Measurements from ENCODE around the gene ARHGAP24.

Gene ARHGAP24

GRCh38 chr4:85474818-85475630 lies at the start of gene ARHGAP24:
Gene ARHGAP24 (plus strand): TSS chr4:85475150.
- H3K4me3 ChIP-seq (ENCODE audit: low read depth, low read length), result peak within 1 kb of the TSS; percentile 60
- TF ChIP-seq CTCF (IDR thresholded peaks at IDR 0.05; ENCODE audit: low read depth, low read length, missing control alignments), result no peak
- DNase-seq (ENCODE audit: low read depth), result peak; percentile 93
- in situ Hi-C loops (cut with HindIII; ENCODE audit: low sequenced_read_pairs), result no loop called here

DNA sequence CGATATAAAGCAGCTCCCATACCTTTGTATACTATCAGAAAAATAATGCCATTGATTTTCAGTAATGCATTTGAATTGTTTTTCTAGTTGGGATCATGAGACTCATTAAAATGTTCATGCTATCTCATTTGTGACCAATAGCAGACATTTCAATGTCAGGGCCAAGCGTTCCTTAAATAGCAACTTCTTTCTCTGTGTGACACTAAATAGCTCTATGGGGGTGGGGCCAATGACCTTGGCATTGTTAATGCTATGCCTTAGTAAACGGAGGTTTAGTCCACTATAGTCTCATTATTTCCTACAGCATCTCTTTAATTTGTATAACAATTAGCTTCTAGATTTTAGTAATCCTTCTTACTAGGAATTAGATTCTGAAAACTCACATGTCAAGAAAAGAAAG lies 48.6 kb upstream of the ARHGAP24 start:
- in situ Hi-C loops (cut with HindIII; ENCODE audit: low sequenced_read_pairs), result no loop called here
- no peak for TF ChIP-seq CTCF (IDR thresholded peaks at IDR 0.05; ENCODE audit: low read depth, low read length, missing control alignments)
- no peak for DNase-seq (ENCODE audit: low read depth)
- no peak overlapping the region for H3K4me3 ChIP-seq (ENCODE audit: low read depth, low read length)

- in situ Hi-C loops (cut with HindIII; ENCODE audit: low sequenced_read_pairs), result no loop called here
- H3K4me3 ChIP-seq (ENCODE audit: low read depth, low read length), result no peak overlapping the region
- TF ChIP-seq CTCF (IDR thresholded peaks at IDR 0.05; ENCODE audit: low read depth, low read length, missing control alignments), result no peak
- DNase-seq (ENCODE audit: low read depth), result no peak
These were observed 47.8 kb upstream of the ARHGAP24 start for GRCh38 chr4:85427123-85427522.

- no peak for DNase-seq (ENCODE audit: low read depth)
- no peak for TF ChIP-seq CTCF (IDR thresholded peaks at IDR 0.05; ENCODE audit: low read depth, low read length, missing control alignments)
- in situ Hi-C loops (cut with HindIII; ENCODE audit: low sequenced_read_pairs), result no loop called here
- no peak overlapping the region for H3K4me3 ChIP-seq (ENCODE audit: low read depth, low read length)
These were observed 44.7 kb upstream of the ARHGAP24 start for GRCh38 chr4:85430226-85430625.

DNA sequence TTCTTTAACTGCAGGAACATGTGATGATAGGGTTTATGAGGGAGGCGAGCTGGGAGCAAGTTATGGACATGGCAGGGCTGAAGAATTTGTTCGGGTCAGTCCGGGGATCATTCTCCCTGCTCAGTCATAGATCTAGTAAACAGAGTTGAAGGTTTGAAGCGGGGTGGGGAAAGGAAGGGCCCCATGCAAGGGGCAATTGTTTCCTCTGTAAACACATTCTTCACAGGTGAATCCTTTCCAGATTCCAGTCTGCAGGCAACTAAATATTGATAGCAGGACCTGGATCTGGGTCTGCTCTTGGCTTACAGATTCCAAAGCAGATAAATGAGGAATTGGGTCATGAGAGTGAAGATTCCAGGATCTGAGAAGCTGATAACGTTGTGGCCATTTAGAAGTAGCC lies 44.3 kb upstream of the ARHGAP24 start:
- no peak for TF ChIP-seq CTCF (IDR thresholded peaks at IDR 0.05; ENCODE audit: low read depth, low read length, missing control alignments)
- no peak overlapping the region for H3K4me3 ChIP-seq (ENCODE audit: low read depth, low read length)
- no peak for DNase-seq (ENCODE audit: low read depth)
- in situ Hi-C loops (cut with HindIII; ENCODE audit: low sequenced_read_pairs), result no loop called here

- no peak overlapping the region for H3K4me3 ChIP-seq (ENCODE audit: low read depth, low read length)
- DNase-seq (ENCODE audit: low read depth), result no peak
- in situ Hi-C loops (cut with HindIII; ENCODE audit: low sequenced_read_pairs), result no loop called here
- no peak for TF ChIP-seq CTCF (IDR thresholded peaks at IDR 0.05; ENCODE audit: low read depth, low read length, missing control alignments)
These were observed 43.8 kb upstream of the ARHGAP24 start for GRCh38 chr4:85431156-85431555.

All from astrocyte of the cerebellum (primary cell).